Bone marrow (tissue), 2 donors: ENCODE results near the gene ADAM11.

Experiments
- DNase-seq, 2 donors: peaks; one replicate each; lab custom pipeline; 2025; lab: John Stamatoyannopoulos, UW

ADAM11 gene

GRCh38 chr17:44775136-44775837, 16.5 kb downstream of the ADAM11 start:
- peak; percentile 75 to 90 for DNase-seq

DNA sequence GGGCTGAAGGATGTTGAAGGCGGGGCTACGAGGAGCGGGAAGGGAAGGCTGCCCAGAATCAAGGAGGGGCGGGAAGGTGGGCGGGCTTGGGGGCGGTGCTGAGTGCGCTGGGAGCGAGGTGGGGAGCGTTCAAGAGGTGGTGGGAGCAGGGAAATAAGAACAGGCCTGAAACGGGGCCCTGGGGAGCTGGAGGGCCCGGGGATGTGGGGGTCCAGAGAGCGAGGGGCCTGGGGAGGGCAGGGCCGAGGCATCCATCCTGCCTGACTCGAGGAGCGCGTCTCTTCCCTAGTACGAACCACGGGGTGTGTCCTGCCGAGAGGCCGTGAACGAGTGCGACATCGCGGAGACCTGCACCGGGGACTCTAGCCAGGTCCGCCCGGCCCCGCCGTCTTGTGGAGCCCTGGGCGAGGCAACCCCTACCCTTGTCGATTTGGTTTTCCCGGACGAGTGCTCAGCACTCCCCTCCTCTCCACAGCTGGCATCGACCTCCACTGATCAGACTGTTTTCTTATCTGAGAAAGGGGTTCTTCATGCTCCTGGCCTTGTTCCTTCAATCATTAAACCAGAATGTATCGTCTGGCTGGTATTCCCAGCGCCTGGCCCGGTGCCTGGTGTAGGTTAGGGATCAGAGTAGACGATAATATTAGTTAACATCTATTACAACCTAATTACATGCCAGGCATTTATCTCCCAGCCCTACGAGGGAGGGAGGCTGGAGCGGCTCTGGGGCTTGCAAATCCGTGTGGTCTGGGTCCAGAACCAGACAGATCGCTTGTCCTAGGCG, 17.2 kb downstream of the ADAM11 start:
- DNase-seq = no peak

DNA sequence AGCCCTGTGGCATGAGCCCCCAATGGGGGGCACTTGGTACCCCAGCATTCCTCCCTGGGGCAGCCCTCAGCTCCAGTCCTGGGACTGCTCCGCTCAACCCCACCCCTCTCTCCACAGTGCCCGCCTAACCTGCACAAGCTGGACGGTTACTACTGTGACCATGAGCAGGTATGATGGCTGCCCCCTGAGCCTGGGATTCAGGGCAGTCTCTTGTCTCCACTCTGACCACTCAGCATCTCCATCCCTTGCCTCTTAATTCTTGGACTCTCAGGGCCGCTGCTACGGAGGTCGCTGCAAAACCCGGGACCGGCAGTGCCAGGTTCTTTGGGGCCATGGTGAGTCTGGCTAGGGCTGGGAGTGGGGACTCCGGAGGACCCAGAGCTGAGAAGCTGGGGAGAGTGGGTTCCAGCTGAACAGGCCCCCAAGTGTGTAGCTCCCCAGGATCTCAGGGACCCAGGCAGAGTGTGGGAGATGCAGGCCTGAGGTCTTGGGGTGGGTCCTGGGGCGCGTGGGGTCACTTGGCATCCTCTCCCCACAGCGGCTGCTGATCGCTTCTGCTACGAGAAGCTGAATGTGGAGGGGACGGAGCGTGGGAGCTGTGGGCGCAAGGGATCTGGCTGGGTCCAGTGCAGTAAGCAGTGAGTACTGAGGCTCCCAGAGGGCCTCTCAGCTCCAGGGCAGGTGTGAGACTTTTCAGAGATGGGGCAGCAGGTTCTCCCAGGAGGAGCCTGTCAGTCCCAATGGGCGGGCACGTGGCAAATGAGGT, 18.0 kb downstream of the ADAM11 start:
- DNase-seq = no peak

GRCh38 chr17:44777394-44778348, 18.9 kb downstream of the ADAM11 start:
- DNase-seq = no peak

DNA sequence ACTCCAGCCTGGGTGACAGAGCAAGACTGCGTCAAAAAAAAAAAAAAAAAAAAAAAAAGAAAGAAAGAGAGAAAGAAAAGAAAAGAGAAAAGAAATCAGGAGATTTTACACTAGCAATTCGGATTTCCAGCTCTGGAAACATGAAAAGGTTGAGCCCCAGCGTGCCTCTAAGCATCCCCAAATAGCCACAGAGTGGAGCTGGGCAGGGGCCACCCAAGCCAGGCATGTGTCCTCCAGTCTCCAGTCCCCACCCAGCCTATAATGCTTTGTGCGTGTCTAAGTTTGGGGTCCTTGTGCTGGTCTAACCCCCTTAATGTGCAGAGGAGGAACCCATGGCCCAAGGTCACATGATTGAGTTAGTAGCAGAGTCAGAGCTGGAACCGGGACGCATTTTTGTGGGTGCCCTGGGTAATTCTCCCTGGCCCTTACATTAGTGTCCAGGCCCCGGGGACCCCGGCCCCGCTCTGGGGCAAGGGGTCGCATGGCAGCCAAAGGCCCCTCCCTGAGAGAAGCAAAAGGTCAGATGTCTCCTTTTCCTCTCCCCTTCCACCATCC, 19.9 kb downstream of the ADAM11 start:
- DNase-seq = peak in 1 of 2 donors; percentile 37

DNA sequence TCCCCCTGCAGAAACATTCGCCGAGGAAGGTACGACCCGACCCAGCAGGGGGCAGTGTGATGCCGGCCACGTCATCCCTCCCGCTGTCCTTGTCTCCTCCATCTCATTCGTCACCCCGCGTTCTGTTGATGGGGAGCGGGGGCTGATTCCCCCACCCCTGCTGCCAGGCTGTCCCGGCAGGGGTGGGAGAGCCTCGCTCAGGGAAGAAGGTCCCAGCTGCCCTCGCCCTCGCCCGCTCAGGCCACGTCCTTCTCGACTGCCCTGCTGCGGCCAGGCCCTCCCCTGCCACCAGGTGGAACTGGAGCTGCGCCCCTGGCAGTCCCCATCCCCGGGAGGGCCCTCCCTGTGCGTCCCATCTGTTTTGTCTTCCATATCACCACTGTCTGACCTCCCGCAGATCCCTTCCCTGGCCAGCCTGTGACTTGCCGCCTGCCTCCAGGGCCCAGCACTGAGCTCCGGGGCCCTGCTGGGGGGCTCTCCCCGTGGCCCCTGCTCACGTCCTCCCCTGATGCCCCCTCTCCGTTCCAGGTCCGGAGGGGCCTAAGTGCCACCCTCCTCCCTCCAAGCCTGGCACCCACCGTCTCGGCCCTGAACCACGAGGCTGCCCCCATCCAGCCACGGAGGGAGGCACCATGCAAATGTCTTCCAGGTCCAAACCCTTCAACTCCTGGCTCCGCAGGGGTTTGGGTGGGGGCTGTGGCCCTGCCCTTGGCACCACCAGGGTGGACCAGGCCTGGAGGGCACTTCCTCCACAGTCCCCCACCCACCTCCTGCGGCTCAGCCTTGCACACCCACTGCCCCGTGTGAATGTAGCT, 20.6 kb downstream of the ADAM11 start:
- peak; percentile 71 to 78 for DNase-seq

GRCh38 chr17:44780161-44780560, 21.4 kb downstream of the ADAM11 start:
- no peak for DNase-seq

GRCh38 chr17:44780845-44781480, 22.2 kb downstream of the ADAM11 start:
- no peak for DNase-seq

DNA sequence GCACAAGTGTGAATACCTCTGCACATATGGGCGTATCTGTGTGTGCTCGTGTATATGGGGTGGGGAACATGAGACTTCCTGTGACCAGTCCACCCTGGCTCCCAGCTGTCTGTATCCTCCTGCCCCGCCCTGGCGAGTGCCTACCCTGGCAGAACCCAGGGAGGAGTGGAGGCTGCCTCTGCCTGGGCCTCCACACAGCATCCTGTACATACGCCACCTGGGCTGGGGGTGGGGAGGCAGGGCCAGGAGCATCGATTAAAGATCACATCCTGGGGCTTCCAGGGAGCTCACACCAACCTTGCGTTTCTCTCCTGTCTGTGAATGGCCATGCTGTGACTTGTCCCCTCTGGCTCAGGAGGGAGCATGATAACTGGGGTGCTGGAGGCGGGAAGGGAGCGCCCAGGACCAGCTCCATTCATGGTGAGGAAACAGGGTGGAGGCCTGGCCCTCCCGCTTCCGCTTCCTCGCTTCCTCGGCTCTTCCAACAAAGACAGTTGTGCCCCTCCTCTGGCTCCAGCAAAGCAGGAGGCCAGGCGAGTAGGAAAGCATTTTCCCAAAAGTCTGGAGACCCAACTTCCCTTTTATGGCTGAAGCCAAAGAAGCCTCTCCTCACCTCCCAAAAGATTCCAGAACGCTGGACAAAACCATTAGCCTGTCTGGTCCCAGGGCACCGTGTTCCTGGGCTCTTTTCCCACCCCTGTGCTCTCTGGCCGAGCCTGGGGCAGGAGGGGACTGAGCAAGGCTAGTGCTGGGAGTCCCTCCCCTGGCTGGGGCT, 22.9 kb downstream of the ADAM11 start:
- DNase-seq = no peak

DNA sequence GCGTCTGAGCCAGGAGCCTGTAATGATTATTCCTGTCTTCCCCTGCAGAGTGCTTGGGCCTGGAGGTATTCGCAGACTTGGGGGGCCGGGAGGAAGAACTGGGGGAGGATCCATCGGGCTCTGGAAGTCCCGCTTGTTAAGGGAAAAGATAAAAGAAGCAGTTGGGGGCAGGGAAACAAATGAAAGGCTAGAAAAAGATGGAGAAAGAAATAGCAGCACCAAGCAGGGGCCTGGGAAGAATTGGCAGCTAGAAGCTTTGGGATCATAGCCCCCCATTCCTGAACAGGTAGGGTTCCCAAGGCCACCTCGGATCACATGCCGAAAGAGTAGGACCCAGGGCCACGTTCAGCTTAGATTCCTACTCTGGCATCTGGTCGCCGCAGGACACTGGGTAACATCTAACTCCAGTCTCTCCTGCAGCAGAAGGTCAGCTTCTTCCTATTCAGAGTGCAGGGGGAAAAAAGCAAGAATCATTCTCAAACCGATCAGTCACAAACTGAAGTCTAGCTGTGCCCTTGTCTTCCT, 23.6 kb downstream of the ADAM11 start:
- DNase-seq = no peak

- DNase-seq = no peak
These were observed 27.1 kb downstream of the ADAM11 start for GRCh38 chr17:44785921-44786320.

DNA sequence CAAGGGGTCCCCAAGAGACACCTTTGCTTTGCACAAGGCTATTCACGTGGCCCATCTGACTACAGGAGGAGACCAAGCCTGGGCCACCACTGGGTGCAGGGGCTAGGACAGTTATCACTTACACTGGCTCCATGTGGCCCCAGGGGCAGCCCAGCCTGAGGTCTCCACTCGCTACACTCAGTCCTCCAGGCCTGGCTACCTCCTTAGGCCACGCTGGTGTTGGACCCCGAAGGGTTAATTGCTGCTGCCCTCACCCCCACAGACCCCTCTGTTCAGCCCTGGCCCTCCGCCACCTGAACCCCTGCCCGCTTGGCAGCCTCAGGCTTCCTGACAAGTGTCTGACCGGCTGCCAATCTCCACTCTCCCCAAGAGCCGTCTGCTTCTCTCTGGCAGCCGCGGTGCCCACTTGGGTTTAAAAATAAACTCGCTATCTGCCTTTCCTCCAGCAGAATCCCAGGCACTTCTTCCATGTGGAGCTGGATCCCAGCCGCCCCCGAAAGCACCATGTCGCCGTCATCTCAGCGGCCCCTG, 27.8 kb downstream of the ADAM11 start:
- no peak for DNase-seq

- no peak for DNase-seq
These were observed 28.6 kb downstream of the ADAM11 start for GRCh38 chr17:44787271-44787940.

GRCh38 chr17:44788139-44788538, 29.4 kb downstream of the ADAM11 start:
- DNase-seq = no peak

- DNase-seq = no peak
These were observed 33.5 kb downstream of the ADAM11 start for GRCh38 chr17:44792276-44792675.

- DNase-seq = no peak
These were observed 35.4 kb downstream of the ADAM11 start for GRCh38 chr17:44793885-44794842.
